ENCODE measurements around the gene MSI2.

The MSI2 gene

DNA sequence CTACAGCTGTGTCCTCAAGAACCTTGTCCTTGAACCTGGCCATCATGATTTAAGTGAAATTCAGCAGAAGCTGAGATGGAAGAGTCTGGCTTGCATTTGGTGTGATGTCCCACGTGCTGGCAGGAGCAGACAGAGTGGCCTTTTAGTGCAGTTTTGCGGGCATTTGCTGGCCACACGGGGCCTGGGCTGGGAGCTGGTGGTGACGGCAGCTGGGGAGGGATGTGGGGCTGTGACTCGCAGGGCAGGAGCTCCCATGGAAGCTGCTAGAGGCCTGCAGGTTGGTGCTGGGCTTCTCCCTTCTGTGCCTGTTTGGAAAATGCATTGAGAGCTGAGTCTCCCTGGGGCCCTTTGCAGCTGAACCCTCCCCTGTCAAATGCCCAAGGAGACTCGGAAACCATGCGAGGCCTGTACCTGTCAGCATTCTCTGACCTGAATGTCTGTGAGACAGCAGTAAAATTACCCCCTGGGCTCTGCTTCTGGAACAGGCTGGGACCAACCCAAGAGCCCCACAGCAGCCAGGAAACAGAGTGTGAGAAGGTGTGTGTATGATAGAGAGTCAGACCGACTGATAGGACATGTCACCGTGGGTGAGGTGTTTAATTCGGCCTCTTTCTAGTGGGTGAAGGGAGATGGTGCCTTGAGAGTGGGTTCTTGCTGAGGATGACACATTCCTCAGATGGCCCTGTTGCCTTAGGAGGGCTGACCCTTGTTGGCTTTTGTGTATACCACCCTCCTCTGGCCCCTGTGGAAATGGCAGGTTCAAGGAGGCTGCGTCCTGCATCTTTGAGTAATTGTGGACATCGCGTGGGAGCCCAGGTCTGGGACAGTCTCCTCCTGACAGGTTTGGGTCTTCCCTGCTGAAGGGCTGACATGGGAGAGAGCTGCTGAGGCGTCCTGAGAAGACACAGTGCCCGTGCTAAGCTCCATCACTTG, 145.5 kb downstream of the MSI2 start:
- no peak for DNase-seq

DNA sequence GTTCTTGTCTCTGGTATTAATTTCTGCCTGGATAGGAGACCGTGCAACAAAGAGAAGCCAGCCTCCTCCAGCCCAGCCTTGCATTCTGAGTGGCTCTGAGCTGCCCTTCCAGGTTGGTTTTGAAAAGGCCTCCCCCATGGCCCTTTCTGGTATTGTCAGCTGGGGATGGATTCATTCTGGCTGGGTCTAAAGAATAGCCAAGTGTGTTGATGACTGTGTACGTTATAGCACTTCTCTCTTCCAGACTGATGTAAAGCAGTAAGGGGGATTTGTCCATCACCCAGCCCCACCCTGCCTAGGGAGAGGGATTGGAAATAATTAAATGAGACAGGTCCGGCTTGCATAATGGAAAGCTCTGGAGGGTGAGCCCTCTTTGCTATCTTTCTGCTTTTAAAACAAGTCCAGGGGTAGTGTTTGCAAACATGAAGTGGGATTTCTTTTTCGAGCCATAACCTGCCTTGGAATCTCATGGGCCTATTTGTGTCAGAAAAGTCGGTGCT, 146.4 kb downstream of the MSI2 start:
- DNase-seq, result no peak

DNA sequence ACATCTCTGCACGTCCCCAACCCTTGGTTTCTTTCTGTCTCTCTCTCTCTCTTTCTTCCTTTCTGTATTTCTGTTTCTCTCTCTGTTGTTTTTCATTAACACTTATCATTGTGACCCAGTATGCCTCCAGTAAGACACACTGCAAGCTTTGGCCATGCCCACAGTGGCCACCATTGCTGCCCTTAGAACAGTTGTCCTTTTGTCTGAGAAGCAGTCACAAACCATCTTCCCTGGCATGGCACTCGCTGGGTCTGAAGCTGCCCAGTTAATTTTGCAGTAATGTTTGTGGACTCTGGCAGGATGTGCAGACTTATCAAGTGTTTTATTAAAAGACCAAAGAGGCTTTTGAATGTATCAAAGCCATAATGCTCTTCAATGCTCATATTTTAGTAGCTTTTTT, 146.9 kb downstream of the MSI2 start:
- no peak for DNase-seq

DNA sequence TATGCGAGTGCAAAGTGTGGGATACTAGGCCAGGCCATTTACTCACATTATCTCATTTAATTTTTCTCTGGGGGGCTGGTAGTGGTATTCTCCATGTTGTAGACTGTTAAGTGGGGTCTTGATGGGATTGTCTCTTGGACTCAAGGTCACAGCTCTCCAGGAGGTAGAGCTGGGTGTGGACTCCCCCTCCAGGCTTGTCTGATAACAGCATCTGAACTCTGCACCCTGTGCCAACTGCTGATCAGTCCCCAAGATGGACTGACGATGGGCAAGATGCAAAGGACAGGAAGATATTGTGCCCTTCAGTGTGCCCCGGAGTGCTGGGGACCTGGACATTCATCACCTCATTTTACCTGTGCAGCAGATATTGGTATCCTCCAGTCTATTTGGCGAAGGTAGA, 147.8 kb downstream of the MSI2 start:
- DNase-seq, result no peak

DNA sequence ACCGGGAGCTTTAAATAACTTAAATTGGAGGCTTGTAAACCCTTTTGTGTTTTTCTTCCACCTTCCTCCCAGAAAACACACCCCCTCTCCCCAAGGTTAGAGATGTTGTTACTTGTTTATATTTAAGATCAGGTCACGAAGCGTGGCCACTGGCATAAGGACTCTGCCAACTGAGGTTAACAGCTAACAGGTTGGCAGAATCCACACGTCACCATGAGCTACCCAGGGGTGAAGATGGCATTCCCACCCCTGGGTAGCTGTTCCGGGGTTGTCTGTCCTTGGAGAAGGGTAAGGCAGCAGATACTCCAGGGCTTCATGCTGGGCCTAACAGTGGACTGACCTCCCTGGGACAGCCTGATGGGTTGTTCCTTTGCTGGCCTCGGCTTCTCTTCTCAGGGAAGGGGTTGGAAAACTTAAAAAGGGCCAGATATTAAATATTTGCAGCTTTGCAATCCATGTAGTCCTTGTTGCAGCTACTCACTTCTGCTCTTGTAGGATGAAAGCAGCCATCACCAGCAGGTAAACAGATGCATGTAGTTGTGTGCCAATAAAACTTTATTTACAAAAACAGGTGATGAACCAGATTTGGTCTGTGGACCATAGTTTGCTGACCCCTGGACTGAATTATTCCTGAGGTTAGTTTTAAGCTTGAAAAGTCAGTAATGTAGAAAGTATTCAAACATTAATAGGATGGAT, 148.6 kb downstream of the MSI2 start:
- DNase-seq, result no peak

DNA sequence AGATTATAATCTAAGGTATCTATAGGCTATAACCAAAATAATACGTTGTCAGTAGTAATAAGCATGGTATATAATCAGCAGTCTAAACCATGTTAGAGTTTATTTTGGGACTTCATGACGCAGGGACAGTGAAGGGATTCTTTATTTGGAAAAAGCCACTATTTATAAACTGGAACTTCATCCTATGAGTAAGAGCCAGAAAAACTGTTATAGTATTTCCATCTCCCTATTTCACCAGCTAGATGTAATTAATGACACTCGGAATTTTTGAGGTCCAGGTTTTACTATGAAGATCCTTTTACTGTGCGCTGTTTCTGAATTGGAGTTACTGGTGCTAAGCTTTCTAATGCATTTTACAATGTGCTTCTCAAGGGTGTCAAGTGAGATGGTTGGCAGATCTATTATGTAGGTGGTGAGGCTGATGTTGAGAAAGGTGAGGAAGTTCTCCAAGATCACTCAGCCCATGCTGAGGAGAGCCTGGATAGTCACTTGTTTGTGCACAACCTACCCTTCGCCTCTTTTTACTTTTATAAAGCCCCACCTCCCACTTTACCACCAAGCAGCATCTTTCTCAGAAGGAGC, 149.3 kb downstream of the MSI2 start:
- DNase-seq, result no peak

DNA sequence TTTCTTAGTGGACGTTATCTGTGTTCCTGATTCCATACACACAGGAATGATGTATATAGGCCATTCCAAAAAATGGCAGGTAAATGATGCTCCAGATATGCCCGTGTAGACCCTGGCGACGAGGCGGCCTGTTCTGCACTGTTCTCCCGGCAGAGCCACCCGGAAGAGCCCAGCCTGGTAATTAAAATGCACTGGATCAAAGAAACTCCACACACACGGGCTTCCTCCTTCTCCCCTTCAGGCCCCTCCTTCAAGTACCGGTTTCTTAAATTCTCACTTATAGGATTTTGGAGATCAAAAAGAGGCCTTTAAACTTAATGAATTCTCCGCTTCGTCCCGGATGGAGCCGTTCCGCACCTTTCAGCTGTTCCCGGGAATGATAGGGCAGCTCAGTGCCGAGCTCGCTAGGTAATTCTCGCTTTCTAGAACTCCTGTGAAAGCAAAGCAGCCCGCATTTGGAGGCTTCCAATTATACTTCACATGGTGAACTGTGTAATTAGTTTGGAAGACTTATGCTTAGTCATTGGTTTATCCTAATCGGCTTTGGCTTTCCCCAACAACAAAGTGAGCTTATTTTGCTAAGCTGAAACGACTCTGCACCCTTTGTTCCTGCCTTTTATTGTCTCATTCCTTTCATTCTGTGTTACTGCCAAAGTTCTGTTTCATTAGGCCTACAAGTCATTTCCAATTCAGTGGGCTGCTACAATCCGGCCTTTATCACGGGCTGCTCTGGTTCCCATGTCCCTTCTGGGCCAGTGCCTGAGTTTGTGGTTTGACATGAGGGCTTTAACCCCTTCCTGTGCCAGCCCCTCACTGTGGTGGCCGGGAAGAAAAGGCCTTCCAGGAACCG, 150.0 kb downstream of the MSI2 start:
- DNase-seq, result no peak

DNA sequence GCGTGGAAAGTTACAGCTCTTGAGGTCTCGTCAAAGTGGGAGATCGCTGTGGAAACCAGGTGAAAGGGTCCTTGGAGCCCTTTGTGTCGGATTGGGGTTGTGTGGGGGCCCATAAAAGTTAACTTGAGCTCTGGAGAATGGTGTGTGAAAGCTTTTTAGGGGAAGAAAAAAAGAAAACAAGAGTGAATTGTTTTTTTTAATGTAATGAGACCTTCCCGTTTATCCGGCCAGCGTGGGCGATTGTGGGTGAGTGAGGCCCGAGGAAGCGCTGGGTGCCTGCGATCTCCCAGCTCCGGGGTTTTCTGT, 150.6 kb downstream of the MSI2 start:
- DNase-seq, result no peak

DNA sequence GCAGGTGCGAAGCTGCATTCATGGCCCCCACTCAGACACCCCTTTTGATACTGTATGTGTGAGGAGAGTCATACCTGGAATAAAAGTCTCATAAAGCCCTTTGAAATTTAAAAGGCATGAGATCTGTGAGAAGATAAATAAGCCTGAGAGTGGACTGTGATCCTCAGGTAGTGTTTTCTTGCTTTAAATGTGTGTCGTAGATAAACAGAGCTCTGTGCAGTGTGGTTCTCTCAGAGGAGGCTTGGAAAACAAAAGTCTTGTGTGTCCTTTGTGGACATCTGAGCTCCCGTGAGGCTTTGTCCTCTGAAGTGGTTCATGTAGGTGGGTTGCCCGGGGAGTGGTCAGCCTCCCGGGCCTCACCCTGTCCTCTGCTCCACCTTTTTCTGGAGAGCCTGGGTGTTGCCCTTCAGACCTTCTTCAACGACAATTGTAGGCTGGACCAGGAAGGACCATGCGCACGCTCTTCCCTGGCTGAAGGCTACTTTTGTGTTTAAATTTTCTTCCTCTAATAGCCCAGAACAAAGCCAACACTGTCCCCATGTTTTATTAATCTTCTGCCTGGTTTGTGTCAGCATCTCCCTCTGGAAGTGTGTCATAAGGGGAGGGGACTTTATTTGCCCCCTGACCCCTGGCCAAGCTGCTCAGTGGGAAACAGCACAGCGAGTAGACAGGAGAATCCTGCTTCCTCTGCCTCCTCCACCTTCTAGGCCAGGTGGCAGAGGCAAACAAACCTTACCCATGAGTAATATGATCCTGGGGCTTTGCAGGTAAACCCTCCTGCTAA, 151.2 kb downstream of the MSI2 start:
- no peak for DNase-seq

DNA sequence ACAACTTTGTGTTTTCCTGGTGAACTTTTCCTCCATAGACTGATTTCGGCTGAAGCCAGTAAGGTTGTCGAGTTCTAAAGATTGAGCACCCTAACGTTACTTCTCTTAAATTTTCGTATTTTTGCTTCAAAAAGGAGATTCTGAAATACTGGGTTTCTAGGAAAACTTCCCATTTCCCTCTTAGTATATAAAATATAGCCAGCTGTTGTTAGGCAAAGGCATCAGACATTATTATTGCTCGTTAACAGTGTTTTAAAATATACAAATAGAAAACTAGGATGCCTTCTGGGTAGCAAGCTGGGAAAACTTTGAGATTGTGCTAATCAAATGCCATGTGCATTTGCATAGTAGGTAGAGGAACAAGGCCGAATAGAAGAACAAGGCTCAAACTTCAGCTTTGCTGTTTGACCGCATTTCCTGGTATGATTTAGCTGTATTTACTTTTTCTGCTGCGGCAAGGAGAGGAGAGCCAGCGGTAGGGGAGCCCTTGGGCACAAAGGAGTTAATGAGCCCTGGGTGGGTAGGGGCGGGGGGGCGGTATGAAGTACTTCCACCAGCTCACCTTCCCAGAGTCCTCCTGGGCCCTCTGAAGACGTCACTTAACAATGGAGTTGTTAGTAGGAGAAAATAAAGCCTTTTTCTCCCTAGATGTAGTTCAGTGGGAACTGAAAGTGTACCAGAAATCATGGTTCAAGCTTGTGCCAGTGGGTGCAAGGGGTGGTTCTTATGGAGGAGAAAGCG, 151.9 kb downstream of the MSI2 start:
- no peak for DNase-seq

DNA sequence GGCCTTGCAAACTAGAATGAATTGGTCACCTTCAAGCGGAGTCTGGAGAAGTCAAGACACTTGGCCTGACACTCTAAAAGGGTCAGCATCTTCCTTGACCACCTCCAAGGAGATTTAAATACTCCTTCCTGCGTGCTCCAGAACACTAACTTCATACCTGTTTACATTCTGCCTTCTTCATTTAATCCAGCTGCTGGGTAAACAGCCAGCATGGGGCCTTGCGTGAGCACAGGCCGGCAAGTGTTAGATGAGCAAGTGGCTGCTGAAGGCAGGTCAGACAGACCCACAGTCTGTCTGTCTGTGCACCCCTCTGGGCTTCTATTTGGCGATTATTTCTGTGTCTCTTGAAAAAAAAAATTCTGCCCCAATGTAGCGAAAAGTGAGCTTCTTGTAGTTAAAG, 153.8 kb downstream of the MSI2 start:
- DNase-seq, result no peak

DNA sequence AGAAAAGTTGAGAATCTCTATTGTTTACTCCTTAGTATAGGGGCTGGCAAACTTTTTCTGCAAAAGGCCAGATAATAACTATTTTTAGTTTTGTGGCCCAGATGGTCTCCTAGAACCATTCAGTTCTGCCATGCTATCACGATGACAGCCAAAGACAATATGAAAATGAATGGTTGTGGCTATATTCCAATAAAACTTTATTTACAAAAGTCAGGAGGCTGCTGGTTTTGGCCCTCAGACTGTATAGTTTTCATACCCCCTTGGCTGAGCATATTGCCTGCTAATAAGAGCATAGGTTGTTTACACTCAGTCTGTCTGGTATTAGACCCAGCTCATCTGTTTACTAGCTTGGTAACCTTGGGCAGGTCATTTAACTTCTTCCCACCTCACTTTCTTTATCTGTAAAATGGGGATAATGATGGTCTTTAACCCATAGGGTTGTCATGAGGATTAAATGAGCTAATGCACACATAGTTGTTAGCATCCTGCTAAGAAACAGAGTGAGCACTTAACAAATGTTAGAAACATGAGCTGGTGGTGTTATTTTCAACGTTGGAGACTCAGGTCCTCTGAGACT, 156.3 kb downstream of the MSI2 start:
- no peak for DNase-seq

DNA sequence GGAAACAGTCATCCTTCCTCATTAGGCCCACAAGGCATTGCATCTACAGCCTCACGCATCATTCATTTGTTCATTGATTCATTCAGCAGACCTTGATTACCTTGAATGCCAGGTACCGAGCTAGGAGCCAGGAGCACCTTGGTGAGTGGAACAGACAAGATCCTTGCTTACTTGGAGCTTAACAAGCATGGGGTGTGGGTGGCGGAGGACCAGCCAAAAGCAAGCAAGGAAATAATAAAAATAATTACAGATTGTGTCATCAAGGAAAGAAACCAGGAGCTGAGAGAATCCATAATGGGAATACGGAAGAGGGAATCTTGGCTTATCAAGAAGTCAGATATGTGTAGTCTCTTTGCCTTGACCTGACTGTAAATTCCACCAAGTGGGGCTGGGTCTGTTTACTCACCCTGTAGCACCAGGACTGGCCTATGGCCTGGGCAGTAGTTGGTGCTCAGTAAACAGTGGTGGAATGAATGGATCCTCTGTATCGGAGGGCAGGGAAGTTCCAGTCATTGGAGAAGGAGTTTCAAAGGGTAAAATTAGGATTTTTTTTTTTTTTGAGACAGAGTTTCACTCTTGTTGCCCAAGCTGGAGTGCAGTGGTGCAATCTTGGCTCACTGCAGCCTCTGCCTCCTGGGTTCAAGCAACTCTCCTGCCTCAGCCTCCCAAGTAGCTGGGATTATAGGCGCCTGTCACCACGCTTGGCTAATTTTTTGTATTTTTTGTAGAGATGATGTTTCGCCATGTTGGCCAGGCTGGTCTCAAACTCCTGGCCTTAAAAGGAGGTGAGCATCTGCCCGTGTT, 157.7 kb downstream of the MSI2 start:
- DNase-seq, result no peak

DNA sequence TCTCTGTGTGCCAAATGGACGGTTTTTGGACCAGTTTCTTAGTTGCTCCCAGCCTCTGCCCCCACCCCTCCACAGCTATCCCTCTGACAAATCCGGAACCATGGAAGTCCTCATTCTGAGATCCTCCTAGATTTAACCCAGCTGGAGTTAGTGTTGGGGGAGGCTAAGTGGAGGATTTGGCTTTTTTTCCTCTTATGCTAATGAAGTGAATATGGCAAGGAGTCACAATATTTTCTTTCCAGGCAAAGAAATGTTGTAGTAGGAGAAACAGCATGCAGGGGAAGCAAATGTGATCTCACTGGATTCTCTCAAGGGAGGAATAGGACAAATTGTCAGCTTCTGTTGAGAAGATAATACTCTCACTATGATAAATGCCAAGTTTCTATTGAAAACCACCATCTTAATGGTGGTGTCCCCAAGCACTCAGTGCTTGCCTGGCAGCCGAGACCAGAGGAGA, 159.5 kb downstream of the MSI2 start:
- no peak for DNase-seq

DNA sequence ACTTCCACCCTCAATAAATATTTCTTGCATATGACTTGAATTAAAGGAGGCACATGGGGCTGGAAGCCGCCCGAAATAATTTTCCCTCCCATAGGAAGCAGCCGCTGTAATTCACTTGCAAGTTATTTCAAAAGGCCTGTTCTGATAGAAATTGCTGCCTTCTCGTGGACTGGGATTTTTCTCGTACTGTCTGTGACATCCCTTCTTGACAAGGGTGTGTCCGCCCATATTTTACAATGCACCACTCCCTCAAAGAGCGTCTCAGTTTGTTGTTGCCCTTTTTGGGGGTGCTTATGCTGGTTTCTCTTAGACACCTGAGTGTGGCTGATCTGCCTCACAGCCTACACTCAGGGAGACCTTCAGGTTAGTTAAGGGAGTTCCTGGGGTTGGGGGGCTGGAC, 160.0 kb downstream of the MSI2 start:
- no peak for DNase-seq

DNA sequence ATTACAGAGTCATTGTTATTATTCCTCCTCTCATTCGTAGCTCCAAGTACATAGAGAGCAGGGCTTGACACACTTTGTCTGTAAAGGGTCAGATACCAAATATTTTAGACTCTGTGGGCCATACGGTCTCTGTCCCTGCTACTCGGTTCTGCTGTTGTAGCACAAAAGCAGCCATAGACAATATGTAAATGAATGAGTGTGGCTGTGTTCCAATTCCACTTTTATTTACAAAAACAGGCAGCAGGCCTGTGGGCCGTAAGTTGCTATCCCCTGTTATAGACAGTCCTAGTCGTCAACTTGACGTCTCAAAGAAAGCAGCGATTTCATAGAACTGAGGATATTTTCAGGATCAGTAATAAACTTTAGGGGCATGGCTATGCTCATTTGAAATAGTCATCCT, 161.6 kb downstream of the MSI2 start:
- no peak for DNase-seq

DNA sequence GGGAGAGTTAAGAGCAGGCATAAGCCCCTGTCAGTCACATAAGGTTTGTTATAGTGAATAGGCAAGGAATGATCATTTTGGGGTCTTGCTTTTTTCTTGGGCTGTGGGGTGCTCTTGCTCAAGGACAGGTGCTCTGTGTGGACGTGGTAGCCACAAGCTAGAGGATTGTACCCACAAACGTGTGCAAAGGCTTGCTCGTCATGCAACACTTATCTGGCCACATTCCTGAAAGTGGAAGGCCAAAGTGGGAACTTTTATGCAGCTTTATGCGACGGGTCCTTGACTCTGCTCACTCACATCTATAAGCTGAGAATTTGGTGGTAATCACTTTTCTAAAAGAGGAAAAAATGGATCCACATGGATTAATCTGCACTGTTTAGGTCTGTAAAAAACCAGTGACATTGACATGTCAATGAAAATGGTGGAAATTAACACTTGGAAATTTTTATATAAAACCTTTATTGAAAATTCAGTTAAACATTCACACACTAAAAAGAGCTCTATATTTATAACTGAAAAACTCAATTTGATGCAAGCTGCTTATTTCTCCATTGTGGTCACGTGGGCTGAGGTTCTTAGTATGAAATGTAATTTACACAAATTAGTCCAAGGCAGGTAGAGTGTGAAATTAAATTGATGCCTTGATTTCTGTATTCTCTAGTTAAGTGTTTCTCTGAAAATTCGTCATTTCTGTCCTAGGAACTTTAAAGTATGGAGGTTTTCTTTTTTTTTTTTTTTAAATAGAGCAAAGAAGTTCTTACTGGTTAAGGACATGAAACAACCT, 162.3 kb downstream of the MSI2 start:
- DNase-seq, result no peak

DNA sequence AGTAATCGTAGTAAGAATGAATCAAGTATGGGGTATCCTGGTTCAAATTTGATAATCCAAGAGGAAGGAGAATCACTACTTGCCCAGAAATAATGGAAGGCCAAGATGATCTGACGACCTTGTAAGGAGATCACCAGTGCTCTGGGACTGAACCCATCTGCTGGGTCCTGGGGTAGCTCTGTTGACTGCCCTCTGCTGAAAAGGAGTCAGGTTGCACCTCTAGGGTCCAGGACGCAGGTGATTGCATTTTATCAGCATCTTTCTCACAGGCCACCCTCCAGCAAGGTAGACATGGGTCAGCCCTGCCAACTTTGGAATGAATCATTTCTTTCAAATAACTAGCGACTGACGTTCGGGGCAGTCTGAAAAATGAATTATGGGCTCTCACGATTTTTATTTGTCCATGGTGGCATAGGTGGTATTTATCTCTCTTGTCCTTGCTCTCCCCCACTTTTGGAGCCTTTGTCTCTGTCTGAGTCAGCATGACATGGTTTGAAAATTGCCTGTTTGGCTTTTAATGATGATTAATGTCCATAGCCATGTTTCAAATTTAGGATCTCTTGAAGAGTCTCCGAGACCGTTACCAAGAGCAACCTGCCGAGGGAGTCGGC, 163.7 kb downstream of the MSI2 start:
- DNase-seq, result no peak

Data from activated CD4-positive, alpha-beta T cell treated with anti-CD3 and anti-CD28 coated beads for 4 hours (primary cell).